BJ (cell line): Measurements from ENCODE around the gene SMOC2. TPM values are rescaled to one million over a fixed set of nuclear protein-coding genes. Genes with fewer than 3 reads are reported as not detected.

Experiments
- CTCF ChIA-PET: fragments of 350-600 bp; formaldehyde crosslinking; extraction: SDS; loops from one replicate; lab custom pipeline; 2021; ENCODE audit warnings: antibody characterized with exemption, inconsistent platforms; lab: Yijun Ruan, JAX
- POLR2A ChIA-PET: fragments of 300-600 bp; sonication (Branson Sonifier 250); formaldehyde crosslinking; extraction: SDS; loops from one replicate; lab custom pipeline; 2021; ENCODE audit warnings: antibody characterized with exemption; lab: Charles Lee
- DNase-seq: peaks from one replicate; pipeline ENCODE4 v3.0.0-alpha.2; 2011; ENCODE audit warnings: low read depth
- H3K27me3 ChIP-seq: 2 replicates; pipeline ENCODE4 v1.6.0; 2011; ENCODE audit warnings: low read length; ENCODE audit not compliant: control insufficient read depth, insufficient read depth
- H3K36me3 ChIP-seq: 2 replicates; pipeline ENCODE4 v1.5.1; 2011; ENCODE audit warnings: low read length; ENCODE audit not compliant: control insufficient read depth, insufficient read depth
- H3K4me3 ChIP-seq: 2 replicates; pipeline ENCODE4 v1.5.1; 2011; ENCODE audit warnings: low read depth, mild to moderate bottlenecking, control low read depth, low read length
- polyA plus RNA-seq: library from polyadenylated mRNA; depleted of rRNA; stranded (reverse); fragments of >200 nt; gene quantifications from 2 replicates; pipeline ENCODE4 v1.2.3, GENCODE V29; 2011
- TF ChIP-seq, protein P1 (sequence below): IDR thresholded peaks from 2 replicates; pipeline ENCODE4 v1.5.1; 2011; ENCODE audit warnings: low read depth, mild to moderate bottlenecking, control low read depth, inconsistent platforms, low read length, moderate library complexity; ENCODE audit not compliant: insufficient read depth

The SMOC2 gene
- polyA plus RNA-seq, 1 experiment: not detected

DNA sequence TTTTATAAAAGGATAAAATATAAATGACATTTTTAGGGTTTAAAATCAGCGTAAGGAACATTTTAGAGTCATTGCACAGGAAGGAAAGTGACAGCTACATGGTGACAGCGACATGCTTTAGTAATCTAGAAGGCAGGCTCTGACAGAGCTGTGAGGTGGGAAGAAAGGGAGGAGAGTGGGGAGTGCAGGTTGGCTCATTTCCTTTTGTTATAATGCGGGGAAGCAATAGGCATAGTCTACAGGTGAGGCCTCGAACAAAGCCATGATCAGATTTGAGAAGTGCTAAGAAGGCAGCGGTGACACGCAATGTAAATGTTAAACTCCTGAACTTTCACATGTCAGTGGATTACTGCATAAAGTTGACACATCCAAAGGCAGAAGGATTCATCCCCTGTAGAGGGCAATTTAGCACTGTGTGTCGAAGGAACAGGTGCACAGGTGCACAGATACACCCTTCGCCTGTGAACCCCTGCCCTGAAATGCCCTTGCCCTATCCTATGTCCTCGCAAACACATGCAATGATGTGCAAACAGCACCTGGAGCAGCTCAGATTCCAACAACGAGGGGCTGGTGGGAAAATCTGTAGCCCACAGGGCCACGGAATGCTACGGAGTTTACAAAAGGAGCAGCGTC lies 32.4 kb upstream of the SMOC2 start:
- no peak for DNase-seq
- H3K4me3 ChIP-seq: no peak overlapping the region
- TF ChIP-seq, protein P1, sequence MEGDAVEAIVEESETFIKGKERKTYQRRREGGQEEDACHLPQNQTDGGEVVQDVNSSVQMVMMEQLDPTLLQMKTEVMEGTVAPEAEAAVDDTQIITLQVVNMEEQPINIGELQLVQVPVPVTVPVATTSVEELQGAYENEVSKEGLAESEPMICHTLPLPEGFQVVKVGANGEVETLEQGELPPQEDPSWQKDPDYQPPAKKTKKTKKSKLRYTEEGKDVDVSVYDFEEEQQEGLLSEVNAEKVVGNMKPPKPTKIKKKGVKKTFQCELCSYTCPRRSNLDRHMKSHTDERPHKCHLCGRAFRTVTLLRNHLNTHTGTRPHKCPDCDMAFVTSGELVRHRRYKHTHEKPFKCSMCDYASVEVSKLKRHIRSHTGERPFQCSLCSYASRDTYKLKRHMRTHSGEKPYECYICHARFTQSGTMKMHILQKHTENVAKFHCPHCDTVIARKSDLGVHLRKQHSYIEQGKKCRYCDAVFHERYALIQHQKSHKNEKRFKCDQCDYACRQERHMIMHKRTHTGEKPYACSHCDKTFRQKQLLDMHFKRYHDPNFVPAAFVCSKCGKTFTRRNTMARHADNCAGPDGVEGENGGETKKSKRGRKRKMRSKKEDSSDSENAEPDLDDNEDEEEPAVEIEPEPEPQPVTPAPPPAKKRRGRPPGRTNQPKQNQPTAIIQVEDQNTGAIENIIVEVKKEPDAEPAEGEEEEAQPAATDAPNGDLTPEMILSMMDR: no peak
- no peaks in the 10 kb centered on the region for H3K36me3 ChIP-seq
- ChIA-PET POLR2A (no interaction called here), CTCF (no interaction called here)
- H3K27me3 ChIP-seq: no peaks in the 10 kb centered on the region

DNA sequence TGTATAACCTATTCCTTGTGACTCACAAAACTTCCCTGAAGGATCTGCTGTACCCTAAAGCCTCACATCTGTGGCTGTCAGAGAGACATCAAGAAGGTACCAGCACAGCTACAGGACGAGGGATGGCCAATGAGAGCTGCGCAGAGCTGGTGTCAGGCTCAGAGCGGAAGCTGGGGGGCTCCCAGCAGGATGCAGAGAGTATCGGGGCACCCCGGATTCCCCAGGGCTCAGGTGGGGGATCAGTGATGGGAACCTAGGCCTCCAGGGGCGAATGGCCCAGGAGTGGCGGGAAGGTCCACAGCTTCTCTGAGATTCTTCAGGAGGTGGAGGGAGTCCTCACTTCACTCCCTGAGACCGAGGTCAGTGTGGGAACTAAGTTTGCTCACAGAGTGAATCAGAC lies 30.9 kb upstream of the SMOC2 start:
- ChIA-PET POLR2A (no interaction called here), CTCF (no interaction called here)
- H3K4me3 ChIP-seq: no peak overlapping the region
- TF ChIP-seq, protein P1: no peak
- no peaks in the 10 kb centered on the region for H3K27me3 ChIP-seq
- no peak for DNase-seq
- H3K36me3 ChIP-seq: no peaks in the 10 kb centered on the region

DNA sequence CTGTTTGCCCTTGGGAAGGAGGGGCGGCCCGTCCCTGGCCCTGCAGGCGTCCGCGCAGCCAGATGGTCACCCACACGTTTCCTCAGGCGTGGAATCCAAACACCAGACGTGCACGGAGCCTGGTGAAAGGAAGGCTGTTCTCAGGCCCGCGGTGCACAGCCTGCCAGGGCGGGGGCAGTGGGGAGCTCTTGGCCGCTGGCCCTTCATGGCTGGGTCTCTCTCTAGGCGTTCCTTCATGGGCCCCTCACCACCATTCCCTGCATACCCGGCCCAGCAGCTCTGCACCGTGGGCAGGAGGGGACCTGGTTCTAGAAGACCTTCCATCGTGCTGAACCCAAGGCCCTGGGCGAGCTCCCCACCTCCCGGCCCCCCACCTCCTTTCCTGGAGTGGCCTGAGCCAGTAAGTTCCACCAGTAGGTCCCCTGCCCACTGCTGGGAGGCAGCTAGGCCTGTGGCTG lies 30.4 kb upstream of the SMOC2 start:
- TF ChIP-seq, protein P1: no peak
- Histone ChIP-seq H3K4me3 (no peak overlapping the region), H3K27me3 (no peaks in the 10 kb centered on the region), H3K36me3 (no peaks in the 10 kb centered on the region)
- ChIA-PET POLR2A (no interaction called here), CTCF (no interaction called here)
- DNase-seq: no peak

DNA sequence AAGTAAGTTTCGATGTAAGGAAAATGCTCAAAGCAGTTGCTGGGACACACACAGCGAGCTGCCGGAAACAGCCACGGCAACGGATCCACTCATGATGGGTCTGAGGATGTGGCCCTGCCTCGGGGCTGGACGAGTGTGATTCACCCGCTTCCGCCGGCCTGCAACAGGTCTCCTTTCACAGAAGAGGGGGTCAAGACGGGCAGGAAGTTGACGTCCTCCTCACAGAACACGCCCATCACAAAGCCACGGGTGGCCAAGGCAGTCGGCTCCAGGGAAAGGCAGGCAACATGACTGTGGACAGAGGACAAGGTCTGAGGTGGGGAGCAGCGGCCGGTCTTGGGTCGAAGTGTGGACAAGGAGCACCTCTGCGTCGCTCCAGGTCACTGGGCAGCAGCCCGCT lies 29.9 kb upstream of the SMOC2 start:
- no peak for DNase-seq
- POLR2A ChIA-PET: no interaction called here
- Histone ChIP-seq H3K36me3 (no peaks in the 10 kb centered on the region), H3K27me3 (no peaks in the 10 kb centered on the region), H3K4me3 (no peak overlapping the region)
- TF ChIP-seq, protein P1: no peak
- CTCF ChIA-PET: no interaction called here

DNA sequence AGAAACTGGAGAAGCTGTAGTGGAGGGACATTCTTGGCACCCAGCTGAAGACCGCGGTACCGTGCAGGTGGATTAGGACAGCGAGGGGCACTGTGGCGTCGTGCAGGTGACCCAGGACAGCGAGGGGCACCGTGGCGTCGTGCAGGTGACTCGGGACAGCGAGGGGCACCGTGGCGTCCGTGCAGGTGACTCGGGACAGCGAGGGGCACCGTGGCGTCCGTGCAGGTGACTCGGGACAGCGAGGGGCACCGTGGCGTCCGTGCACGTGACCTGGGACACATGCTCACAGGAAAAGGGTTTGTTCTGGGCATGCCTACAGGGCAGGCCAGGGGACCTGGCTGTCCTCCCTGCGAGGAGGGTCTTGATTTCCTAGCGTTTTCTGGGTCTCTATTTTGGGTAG lies 29.2 kb upstream of the SMOC2 start:
- Histone ChIP-seq H3K4me3 (no peak overlapping the region), H3K27me3 (no peaks in the 10 kb centered on the region), H3K36me3 (no peaks in the 10 kb centered on the region)
- DNase-seq: no peak
- ChIA-PET POLR2A (no interaction called here), CTCF (no interaction called here)
- TF ChIP-seq, protein P1: no peak
